MM.1S (cell line): Measurements from ENCODE around the gene CCDC138.
A peak's percentile ranks its signal among the peaks of the same experiment; 100 is the strongest.

Experiments used
- DNase-seq: peaks from one replicate; pipeline ENCODE4 v3.0.0-alpha.2; 2015
- H2AFZ ChIP-seq: fragments of 300-600 bp; sonication (generic); 2 replicates; pipeline ENCODE4 v1.6.0; 2016; ENCODE audit warnings: antibody characterized with exemption, low read length
- H3F3A ChIP-seq: fragments of 300-600 bp; sonication (generic); 2 replicates; pipeline ENCODE4 v1.6.1; 2016; ENCODE audit warnings: mild to moderate bottlenecking, antibody characterized with exemption, low read length, moderate library complexity, mixed read lengths; ENCODE audit not compliant: insufficient read depth
- H3K27ac ChIP-seq: fragments of 300-600 bp; sonication (generic); 2 replicates; pipeline ENCODE4 v1.5.1; 2016; ENCODE audit warnings: mild to moderate bottlenecking, low read length
- H3K27me3 ChIP-seq: fragments of 300-600 bp; sonication (generic); replicated peaks from 2 replicates; pipeline ENCODE4 v1.6.0; 2016; ENCODE audit warnings: low read length; ENCODE audit not compliant: insufficient read depth
- H3K36me3 ChIP-seq: fragments of 300-600 bp; sonication (generic); replicated peaks from 2 replicates; pipeline ENCODE4 v1.6.1; 2016; ENCODE audit warnings: mild to moderate bottlenecking, low read length, mixed read lengths; ENCODE audit not compliant: insufficient read depth
- H3K4me1 ChIP-seq: fragments of 300-600 bp; sonication (generic); 2 replicates; pipeline ENCODE4 v1.6.1; 2016; ENCODE audit warnings: low read length, mixed read lengths
- H3K4me2 ChIP-seq: fragments of 300-600 bp; sonication (generic); 2 replicates; pipeline ENCODE4 v1.6.0; 2016; ENCODE audit warnings: low read depth, low read length
- H3K4me3 ChIP-seq: fragments of 300-600 bp; sonication (generic); 2 replicates; pipeline ENCODE4 v1.5.1; 2016; ENCODE audit warnings: low read length, mixed read lengths
- H3K79me2 ChIP-seq: fragments of 300-600 bp; sonication (generic); 2 replicates; pipeline ENCODE4 v1.6.1; 2016; ENCODE audit warnings: mixed run types, low read length, mixed read lengths
- H3K9ac ChIP-seq: fragments of 300-600 bp; sonication (generic); 2 replicates; pipeline ENCODE4 v1.6.1; 2016; ENCODE audit warnings: low read length, mixed read lengths
- H3K9me2 ChIP-seq: fragments of 300-600 bp; sonication (generic); replicated peaks from 2 replicates; pipeline ENCODE4 v1.6.1; 2016; ENCODE audit warnings: mild to moderate bottlenecking, low read length, mixed read lengths; ENCODE audit not compliant: insufficient read depth
- H3K9me3 ChIP-seq: fragments of 300-600 bp; sonication (generic); replicated peaks from 2 replicates; pipeline ENCODE4 v1.6.1; 2016; ENCODE audit warnings: mild to moderate bottlenecking, low read length, mixed read lengths; ENCODE audit not compliant: insufficient read depth
- H4K20me1 ChIP-seq: fragments of 300-600 bp; sonication (generic); 2 replicates; pipeline ENCODE4 v1.6.1; 2016; ENCODE audit warnings: mild to moderate bottlenecking, low read length, moderate library complexity, mixed read lengths; ENCODE audit not compliant: insufficient read depth
- CTCF ChIP-seq: fragments of 300-600 bp; sonication (generic); IDR thresholded peaks from 2 replicates; pipeline ENCODE4 v1.5.1; 2016; ENCODE audit warnings: antibody characterized with exemption, low read length, mixed read lengths
- EZH2 ChIP-seq: fragments of 300-600 bp; sonication (generic); optimal IDR thresholded peaks from 2 replicates; pipeline ENCODE3; 2017; ENCODE audit warnings: low read depth, mild to moderate bottlenecking, antibody characterized with exemption, low read length, mixed read lengths
- EZH2phosphoT487 ChIP-seq: fragments of 300-600 bp; sonication (generic); IDR thresholded peaks from 2 replicates; pipeline ENCODE4 v1.6.1; 2018; ENCODE audit warnings: antibody characterized with exemption, low read length

CCDC138 gene

GRCh38 chr2:108870069-108870644 is 83.6 kb downstream of the CCDC138 start:
- no peaks in the 10 kb centered on the region for H3K79me2 ChIP-seq
- no peak overlapping the region for H3K4me2 ChIP-seq
- no peak overlapping the region for H3K4me3 ChIP-seq
- H3K27me3 ChIP-seq = no peaks in the 10 kb centered on the region
- H3K36me3 ChIP-seq = no peaks in the 10 kb centered on the region
- H4K20me1 ChIP-seq = no peaks in the 10 kb centered on the region
- no peaks in the 10 kb centered on the region for H3K9me3 ChIP-seq
- H3F3A ChIP-seq = peaks cover 9% of the 10 kb centered on the region; the same call in 1 of the 2 replicates
- H3K9ac ChIP-seq = no peak overlapping the region
- H2AFZ ChIP-seq = no peak overlapping the region
- DNase-seq = no peak
- peaks cover 15% of the 10 kb centered on the region for H3K4me1 ChIP-seq
- no peaks in the 10 kb centered on the region for H3K9me2 ChIP-seq
- no peak for TF ChIP-seq EZH2phosphoT487
- no peak for TF ChIP-seq EZH2
- no peak for TF ChIP-seq CTCF
- no peak overlapping the region for H3K27ac ChIP-seq

- Histone ChIP-seq H3K4me2 (no peak overlapping the region), H3K4me3 (no peak overlapping the region), H3K4me1 (no peaks in the 10 kb centered on the region), H3K27ac (no peak overlapping the region), H4K20me1 (no peaks in the 10 kb centered on the region), H3K36me3 (no peaks in the 10 kb centered on the region), H2AFZ (no peak overlapping the region), H3F3A (no peaks in the 10 kb centered on the region), H3K9me2 (no peaks in the 10 kb centered on the region), H3K79me2 (no peaks in the 10 kb centered on the region), H3K9ac (no peak overlapping the region), H3K27me3 (no peaks in the 10 kb centered on the region), H3K9me3 (no peaks in the 10 kb centered on the region)
- DNase-seq = no peak
- no peak for TF ChIP-seq EZH2
- TF ChIP-seq CTCF = 0 out of 2 replicates have a peak, but pooled peaks have one; percentile 3
Measured at GRCh38 chr2:108877506-108877905, 90.9 kb downstream of the CCDC138 start.

GRCh38 chr2:108878276-108878675 is 91.7 kb downstream of the CCDC138 start:
- Histone ChIP-seq H3K79me2 (no peaks in the 10 kb centered on the region), H3F3A (no peaks in the 10 kb centered on the region), H3K9ac (no peak overlapping the region), H3K27ac (no peak overlapping the region), H3K4me2 (no peak overlapping the region), H3K36me3 (no peaks in the 10 kb centered on the region), H3K9me3 (no peaks in the 10 kb centered on the region), H3K4me3 (no peak overlapping the region), H3K27me3 (no peaks in the 10 kb centered on the region), H2AFZ (no peak overlapping the region), H4K20me1 (no peaks in the 10 kb centered on the region), H3K9me2 (no peaks in the 10 kb centered on the region), H3K4me1 (no peaks in the 10 kb centered on the region)
- TF ChIP-seq EZH2 = no peak
- TF ChIP-seq EZH2phosphoT487 = no peak
- no peak for TF ChIP-seq CTCF
- no peak for DNase-seq
